Adrenal gland (tissue), 5 donors: ENCODE measurements around the gene ABHD18.
"Not testable (repeated sequence)": the region's sequence is repeated elsewhere in the genome, so short reads cannot be mapped to it uniquely, and the experiment has no call there.

Experiments
- CTCF ChIP-seq, 6 experiments: fragments of 450-650 bp in 4 of 6; fragments of 200-600 bp in 2 of 6; sonication (generic) in 1 of 6; IDR thresholded peaks; 1 replicate in 5 of 6; 2 replicates in 1 of 6; pipeline versions ENCODE4 v1.5.1 to v1.8.0; 2016 to 2021; ENCODE audit warnings: antibody characterized with exemption in 6 of 6, mild to moderate bottlenecking in 2 of 6, moderate library complexity in 1 of 6
- POLR2A ChIP-seq, 2 donors: fragments of 450-650 bp; IDR thresholded peaks; one replicate each; pipeline ENCODE4 v1.6.1; 2017; ENCODE audit warnings: antibody characterized with exemption in 2 of 2, mild to moderate bottlenecking in 2 of 2, moderate library complexity in 1 of 2
- donor health status: DM: no; HTN: no; CAD: no.

GRCh38 chr4:127996521-127996920, 31.3 kb downstream of the ABHD18 start:
- not testable (repeated sequence) for TF ChIP-seq POLR2A, CTCF (IDR thresholded peaks at IDR 0.05)
